Measurements from ENCODE around the gene METAP1D.

- TF ChIP-seq POLR2A (IDR thresholded peaks at IDR 0.05): no peak
- TF ChIP-seq CTCF (IDR thresholded peaks at IDR 0.05): no peak
These were observed 120.4 kb downstream of the METAP1D start for GRCh38 chr2:172120118-172120517.
